IMR-90 (cell line): ENCODE measurements around the gene CMA1. TPM values are rescaled to one million over a fixed set of nuclear protein-coding genes. Genes with fewer than 3 reads are reported as not detected.
"Not testable (repeated sequence)": the region's sequence is repeated elsewhere in the genome, so short reads cannot be mapped to it uniquely, and the experiment has no call there.

Experiments used
- ATAC-seq: fragments of 200-7000 bp; cut with Tn5 transposase; 2 replicates; pipeline ENCODE4 v1.9.1; 2020; ENCODE audit warnings: low read depth, mild to moderate bottlenecking, moderate library complexity
- BruUV-seq: library from RNA; stranded (reverse); fragments of 400-500 nt; replicated peaks from 2 replicates; lab custom pipeline; 2021; lab: Mats Ljungman, UMichigan
- CTCF ChIA-PET: fragments of 300-600 bp; formaldehyde crosslinking; extraction: SDS; loops from one replicate; lab custom pipeline; 2021; ENCODE audit warnings: antibody characterized with exemption; lab: Yijun Ruan, JAX
- POLR2A ChIA-PET: fragments of 300-600 bp; sonication (Branson Sonifier 250); formaldehyde crosslinking; loops from one replicate; lab custom pipeline; 2022; ENCODE audit warnings: antibody characterized with exemption; ENCODE audit not compliant: unreplicated experiment; lab: Charles Lee
- DNase-seq: peaks from one replicate; pipeline ENCODE4 v3.0.0; 2013
- H2AFZ ChIP-seq: replicated peaks from 2 replicates; pipeline ENCODE3; 2013; ENCODE audit warnings: low read length, mild to moderate bottlenecking; ENCODE audit not compliant: poor library complexity
- H2AK5ac ChIP-seq: 2 replicates; pipeline ENCODE4 v1.6.1; 2013; ENCODE audit warnings: low read depth, low read length, inconsistent platforms
- H2AK9ac ChIP-seq: replicated peaks from 2 replicates; pipeline ENCODE3; 2013; ENCODE audit warnings: mild to moderate bottlenecking, low read depth, low read length, moderate library complexity; ENCODE audit not compliant: poor library complexity
- H2BK120ac ChIP-seq: 2 replicates; pipeline ENCODE4 v1.6.1; 2013; ENCODE audit warnings: low read depth, low read length, inconsistent platforms
- H2BK15ac ChIP-seq: 3 replicates; pipeline ENCODE4 v1.6.1; 2013; ENCODE audit warnings: low read depth, low read length, inconsistent platforms
- H2BK20ac ChIP-seq: 2 replicates; pipeline ENCODE4 v1.6.1; 2013; ENCODE audit warnings: low read depth, mild to moderate bottlenecking, inconsistent platforms, low read length, moderate library complexity
- H2BK5ac ChIP-seq: 2 replicates; pipeline ENCODE4 v1.6.1; 2013; ENCODE audit warnings: mild to moderate bottlenecking, low read depth, low read length, inconsistent platforms; ENCODE audit not compliant: poor library complexity, severe bottlenecking
- H3K14ac ChIP-seq: replicated peaks from 2 replicates; pipeline ENCODE4 v1.6.1; 2013; ENCODE audit warnings: low read depth, low read length, inconsistent platforms
- H3K18ac ChIP-seq: 2 replicates; pipeline ENCODE4 v1.6.1; 2013; ENCODE audit warnings: low read depth, low read length, control low read depth
- H3K23ac ChIP-seq: 2 replicates; pipeline ENCODE4 v1.6.1; 2013; ENCODE audit warnings: low read depth, low read length, inconsistent platforms
- H3K27ac ChIP-seq: 2 replicates; pipeline ENCODE4 v1.5.1; 2013; ENCODE audit warnings: mild to moderate bottlenecking, control low read depth, low read length; ENCODE audit not compliant: insufficient read depth
- H3K27me3 ChIP-seq: 2 replicates; pipeline ENCODE4 v1.6.1; 2013; ENCODE audit warnings: low read length; ENCODE audit not compliant: control insufficient read depth, insufficient read depth
- H3K36me3 ChIP-seq: 2 replicates; pipeline ENCODE4 v1.6.1; 2013; ENCODE audit warnings: low read length, mixed read lengths; ENCODE audit not compliant: control insufficient read depth, insufficient read depth
- H3K4ac ChIP-seq: 2 replicates; pipeline ENCODE4 v1.6.1; 2013; ENCODE audit warnings: low read depth, low read length, inconsistent platforms
- H3K4me1 ChIP-seq: 2 replicates; pipeline ENCODE4 v1.6.1; 2013; ENCODE audit warnings: low read length, mixed read lengths; ENCODE audit not compliant: control insufficient read depth, insufficient read depth
- H3K4me2 ChIP-seq: 2 replicates; pipeline ENCODE4 v1.6.1; 2013; ENCODE audit warnings: low read depth, mild to moderate bottlenecking, control low read depth, low read length, moderate library complexity
- H3K4me3 ChIP-seq: 2 replicates; pipeline ENCODE4 v1.5.1; 2013; ENCODE audit warnings: low read depth, mild to moderate bottlenecking, control low read depth, low read length, moderate library complexity; ENCODE audit not compliant: insufficient read depth
- H3K56ac ChIP-seq: 2 replicates; pipeline ENCODE4 v1.6.1; 2013; ENCODE audit warnings: low read length, inconsistent platforms; ENCODE audit not compliant: insufficient read depth; ENCODE audit errors: extremely low read depth
- H3K79me1 ChIP-seq, 2 experiments: 2 replicates each; pipeline ENCODE4 v1.6.1; 2013; ENCODE audit warnings: low read length in 2 of 2, inconsistent platforms in 1 of 2, low read depth in 1 of 2
- H3K9ac ChIP-seq: 2 replicates; pipeline ENCODE4 v1.6.1; 2013; ENCODE audit warnings: low read depth, low read length, control low read depth
- H3K9me1 ChIP-seq: 2 replicates; pipeline ENCODE4 v1.6.1; 2013; ENCODE audit warnings: low read length, inconsistent platforms; ENCODE audit not compliant: insufficient read depth
- H3K9me3 ChIP-seq: 2 replicates; pipeline ENCODE4 v1.6.1; 2013; ENCODE audit warnings: low read length; ENCODE audit not compliant: control insufficient read depth, insufficient read depth
- H4K20me1 ChIP-seq: 2 replicates; pipeline ENCODE4 v1.6.1; 2013; ENCODE audit warnings: low read length, inconsistent platforms; ENCODE audit not compliant: insufficient read depth
- H4K5ac ChIP-seq: 2 replicates; pipeline ENCODE4 v1.6.1; 2013; ENCODE audit warnings: mild to moderate bottlenecking, low read depth, low read length, control low read depth
- H4K8ac ChIP-seq, 2 experiments: 2 replicates each; pipeline ENCODE4 v1.6.1; 2013; ENCODE audit warnings: low read depth in 2 of 2, low read length in 2 of 2, control low read depth in 1 of 2, inconsistent platforms in 1 of 2
- H4K91ac ChIP-seq: 2 replicates; pipeline ENCODE4 v1.6.1; 2013; ENCODE audit warnings: low read depth, low read length, inconsistent platforms; ENCODE audit not compliant: insufficient read depth
- WGBS, 2 experiments: methylation state at CpG; one replicate each; pipeline versions ENCODE4 v1.1.5 to v1.1.7; 2013; ENCODE audit warnings: missing lambda C conversion rate in 2 of 2; ENCODE audit not compliant: insufficient read length in 1 of 2; ENCODE audit errors: extremely low coverage in 2 of 2; 5-methylcytosine and 5-hydroxymethylcytosine counted together
- dilution Hi-C: fragments of 300-500 bp; cut with HindIII; formaldehyde crosslinking; loops from one replicate; pipeline ENCODE4 v1.14.3; 2018; ENCODE audit warnings: low sequenced_read_pairs; ENCODE audit not compliant: unreplicated experiment
- in situ Hi-C: fragments of 300-500 bp; cut with MboI; formaldehyde crosslinking; loops from 3 replicates; pipeline ENCODE4 v1.14.3; 2019; ENCODE audit warnings: low sequenced_read_pairs, inconsistent platforms, mixed read lengths
- intact Hi-C: fragments of 100-400 bp; cut with micrococcal nuclease; formaldehyde crosslinking; loops from 2 replicates; pipeline ENCODE4 v1.10.0; 2022
- polyA plus RNA-seq, 3 experiments: library from polyadenylated mRNA; depleted of rRNA; stranded (reverse); fragments of >200 nt; gene quantifications; 2 replicates each; pipeline ENCODE4 v1.2.3, GENCODE V29; 2012; ENCODE audit warnings: low replicate concordance in 1 of 3
- total RNA-seq: library from RNA; depleted of rRNA; stranded (reverse); fragments of >200 nt; gene quantifications from 2 replicates; pipeline ENCODE4 v1.2.3, GENCODE V29; 2012

The CMA1 gene
- total and polyA plus RNA-seq, 2 of the 4 experiments (the other 2 are of a cell fraction) = not detected

- no CpG with 5 or more reads among the region's 1 CpG for WGBS, 2 experiments
- H2AFZ ChIP-seq, H3K79me1 ChIP-seq, H3K23ac ChIP-seq, H3K4me2 ChIP-seq, H3K4ac ChIP-seq, H2BK15ac ChIP-seq, H3K4me1 ChIP-seq, H4K8ac ChIP-seq, dilution Hi-C loops, H2AK5ac ChIP-seq, H3K4me3 ChIP-seq, BruUV-seq, H3K18ac ChIP-seq, in situ Hi-C loops, H4K91ac ChIP-seq, H3K14ac ChIP-seq, H3K36me3 ChIP-seq, H2AK9ac ChIP-seq, H3K9me1 ChIP-seq, ATAC-seq, H2BK20ac ChIP-seq, H3K56ac ChIP-seq, H3K27me3 ChIP-seq, H4K20me1 ChIP-seq, H2BK120ac ChIP-seq, H4K5ac ChIP-seq, H3K27ac ChIP-seq, CTCF ChIA-PET, H2BK5ac ChIP-seq, DNase-seq, intact Hi-C loops, H3K9ac ChIP-seq, H3K9me3 ChIP-seq, POLR2A ChIA-PET: not testable (repeated sequence)
These were observed 28.1 kb downstream of the CMA1 start for GRCh38 chr14:24479999-24480398.
